GM18873 (cell line): ENCODE results near the gene KCNJ9.

Experiments
- ATAC-seq: cut with Tn5 transposase; IDR thresholded peaks from one replicate; pipeline ENCODE4 v1.9.1; 2021; ENCODE audit warnings: mild to moderate bottlenecking, moderate library complexity, moderate number of reproducible peaks; ENCODE audit not compliant: unreplicated experiment, low FRiP score

Gene KCNJ9

DNA sequence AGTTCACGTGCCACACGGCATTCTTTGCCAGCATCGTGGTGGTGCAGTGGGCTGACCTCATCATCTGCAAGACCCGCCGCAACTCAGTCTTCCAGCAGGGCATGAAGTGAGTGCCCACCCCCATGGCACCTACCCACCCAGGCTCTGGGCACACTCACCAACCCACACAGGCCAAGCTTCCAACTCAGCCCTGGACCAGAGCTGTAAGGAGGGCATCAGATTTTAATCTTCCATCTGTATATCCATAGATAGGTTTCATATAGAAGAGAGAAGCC, 55.5 kb downstream of the KCNJ9 start:
- no peak for ATAC-seq

DNA sequence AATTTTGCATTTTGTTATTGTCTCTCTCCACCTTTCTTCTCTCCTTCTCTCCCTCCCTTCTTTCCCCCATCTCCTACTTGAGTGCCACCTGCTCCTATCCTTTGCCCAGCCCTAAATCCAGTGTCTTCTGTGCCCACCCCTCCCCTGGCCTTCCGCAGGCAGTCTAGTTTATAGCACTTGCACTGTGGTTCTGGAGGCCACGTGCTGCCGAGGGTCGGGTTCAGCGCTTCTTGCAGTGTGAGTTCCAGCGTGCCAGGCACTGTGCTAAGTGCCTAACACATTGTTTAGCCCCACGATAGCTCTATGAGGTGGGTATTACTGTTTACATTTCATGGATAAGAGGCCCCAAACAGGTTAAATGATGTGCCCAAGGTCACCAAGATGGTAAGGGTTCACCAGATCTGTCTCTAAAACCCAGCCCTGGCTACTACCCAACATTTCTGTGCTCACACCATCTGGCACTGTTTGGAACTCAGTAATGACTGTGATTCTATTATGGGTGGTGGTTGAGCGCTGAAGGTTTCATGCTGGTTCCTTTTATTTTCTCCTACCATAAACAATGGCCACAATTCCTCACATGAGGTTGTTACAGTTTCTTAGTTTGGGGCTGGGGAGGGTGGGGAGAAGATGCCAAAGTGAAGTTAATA, 56.0 kb downstream of the KCNJ9 start:
- ATAC-seq = no peak

DNA sequence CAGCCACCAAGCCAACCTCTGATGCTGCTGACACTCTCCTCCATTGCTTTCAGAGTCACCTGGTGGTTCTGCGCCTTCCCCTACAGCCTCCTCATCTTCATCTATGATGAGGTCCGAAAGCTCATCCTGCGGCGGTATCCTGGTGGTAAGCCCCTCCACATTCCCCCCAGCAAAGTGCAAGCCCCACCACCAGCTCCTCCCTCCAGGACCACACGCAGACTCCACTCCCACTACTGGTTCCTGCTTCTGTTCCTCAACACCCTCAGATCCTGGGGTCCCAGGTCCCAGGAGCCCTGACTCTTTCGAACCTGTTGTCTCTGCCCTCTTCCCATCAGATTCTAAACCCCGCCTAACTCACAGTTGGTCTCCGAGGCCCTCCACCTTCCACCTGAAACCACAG, 58.5 kb downstream of the KCNJ9 start:
- no peak for ATAC-seq
